GM19240 (cell line): ENCODE data around the gene LRIT2.

ENCODE experiments used
- DNase-seq: peaks from one replicate; pipeline ENCODE4 v3.0.0; 2011; ENCODE audit warnings: low spot score; ENCODE audit not compliant: insufficient read length

Gene LRIT2, protein sequence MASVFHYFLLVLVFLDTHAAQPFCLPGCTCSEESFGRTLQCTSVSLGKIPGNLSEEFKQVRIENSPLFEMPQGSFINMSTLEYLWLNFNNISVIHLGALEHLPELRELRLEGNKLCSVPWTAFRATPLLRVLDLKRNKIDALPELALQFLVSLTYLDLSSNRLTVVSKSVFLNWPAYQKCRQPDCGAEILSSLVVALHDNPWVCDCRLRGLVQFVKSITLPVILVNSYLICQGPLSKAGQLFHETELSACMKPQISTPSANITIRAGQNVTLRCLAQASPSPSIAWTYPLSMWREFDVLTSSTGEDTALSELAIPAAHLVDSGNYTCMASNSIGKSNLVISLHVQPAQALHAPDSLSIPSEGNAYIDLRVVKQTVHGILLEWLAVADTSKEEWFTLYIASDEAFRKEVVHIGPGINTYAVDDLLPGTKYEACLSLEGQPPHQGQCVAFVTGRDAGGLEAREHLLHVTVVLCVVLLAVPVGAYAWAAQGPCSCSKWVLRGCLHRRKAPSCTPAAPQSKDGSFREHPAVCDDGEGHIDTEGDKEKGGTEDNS

DNA sequence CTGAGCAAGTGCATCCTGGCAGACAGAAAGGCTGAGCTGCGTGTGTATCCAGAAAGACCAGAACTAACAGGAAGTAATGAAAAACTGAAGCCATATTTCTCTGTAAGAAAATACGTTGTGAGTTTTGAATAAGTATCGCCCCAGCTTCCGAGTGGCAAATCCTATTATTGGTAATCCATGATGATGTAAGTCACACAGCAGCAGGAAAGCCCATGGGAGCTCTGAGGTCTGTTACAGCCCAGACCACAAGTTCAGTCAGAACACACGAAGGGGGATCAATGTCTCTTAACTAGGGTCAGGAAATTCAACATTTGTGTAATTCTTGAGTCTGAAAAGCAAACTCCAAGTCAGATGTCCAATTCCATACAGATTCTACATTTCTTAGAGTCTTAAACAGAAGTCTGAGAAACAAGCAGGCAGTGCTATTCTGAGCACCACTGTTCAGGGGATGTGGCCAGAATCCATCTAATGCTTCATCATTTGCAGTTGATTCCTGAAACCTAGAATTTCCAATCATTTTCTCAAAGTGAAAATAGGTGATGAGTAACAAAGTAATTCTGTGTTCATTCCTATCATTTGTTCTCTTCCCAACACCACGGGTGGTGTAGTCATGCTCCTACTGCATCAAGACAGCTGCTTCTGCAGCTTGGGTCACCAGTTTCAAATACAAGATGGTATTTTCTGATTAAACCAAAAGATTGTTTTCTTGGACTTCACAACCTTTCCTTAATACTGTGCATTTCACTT is at the start of gene LRIT2:
Gene LRIT2, minus strand, starts transcription at position 118 of the 747 bp plus-strand sequence. Its CDS starts 24 bp downstream, at position 94.
- no peak for DNase-seq

DNA sequence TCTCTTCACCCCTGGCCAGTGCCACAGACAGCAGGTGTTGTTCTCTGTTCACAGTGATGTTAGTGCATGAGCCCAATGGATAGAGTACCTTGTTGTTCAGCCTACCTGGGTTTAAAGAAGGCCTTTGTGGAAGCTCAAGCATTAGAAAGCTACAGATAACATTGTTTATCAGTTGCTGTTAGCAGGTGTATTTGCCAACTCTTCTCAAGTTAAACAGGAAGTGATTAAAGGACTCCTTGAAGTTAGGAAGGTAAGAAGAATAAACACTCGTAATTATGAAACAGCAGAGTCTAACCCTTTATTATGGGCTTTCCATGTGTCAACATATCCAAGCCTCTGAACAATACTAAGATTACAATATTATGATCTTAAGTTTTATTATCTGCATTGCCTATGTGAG is 45.4 kb upstream of the LRIT2 start:
- no peak for DNase-seq

DNA sequence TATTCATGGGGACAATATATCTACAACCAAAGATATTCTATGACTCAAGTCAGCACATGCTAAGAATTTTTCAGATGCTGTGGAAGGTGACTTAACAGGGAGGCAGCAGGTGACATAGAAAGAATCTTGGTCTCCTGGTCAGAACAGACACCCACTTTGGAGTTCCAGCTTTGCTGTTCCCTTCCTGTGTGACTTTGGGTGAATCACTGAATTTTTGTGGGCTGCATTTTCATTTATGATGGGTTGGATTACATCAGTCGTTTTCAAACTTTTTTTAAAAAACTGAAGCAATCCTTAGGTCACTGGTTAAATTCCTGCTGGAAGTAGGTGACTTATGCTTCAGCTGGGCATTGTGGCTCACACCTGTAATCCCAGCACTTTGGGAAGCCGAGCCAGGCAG is 44.4 kb upstream of the LRIT2 start:
- no peak for DNase-seq

DNA sequence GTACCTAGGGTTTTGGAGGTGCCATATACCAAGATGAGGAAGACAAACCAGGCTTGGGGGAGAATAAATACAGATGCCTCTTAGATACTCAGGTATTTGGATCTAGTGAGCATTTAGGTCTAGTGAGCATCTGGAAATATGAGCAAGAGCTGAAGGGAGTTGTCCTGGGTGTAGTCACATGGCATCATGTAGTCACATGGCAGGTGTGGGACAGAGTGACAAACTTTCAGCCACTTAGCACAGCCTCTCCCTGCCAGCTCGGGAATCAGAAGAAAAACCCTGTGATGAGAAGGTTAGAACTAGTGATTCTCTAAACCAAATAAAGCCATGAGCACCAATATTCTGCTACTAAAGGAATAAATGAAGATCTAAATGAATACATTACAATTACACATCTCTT is 43.8 kb upstream of the LRIT2 start:
- DNase-seq: no peak

DNA sequence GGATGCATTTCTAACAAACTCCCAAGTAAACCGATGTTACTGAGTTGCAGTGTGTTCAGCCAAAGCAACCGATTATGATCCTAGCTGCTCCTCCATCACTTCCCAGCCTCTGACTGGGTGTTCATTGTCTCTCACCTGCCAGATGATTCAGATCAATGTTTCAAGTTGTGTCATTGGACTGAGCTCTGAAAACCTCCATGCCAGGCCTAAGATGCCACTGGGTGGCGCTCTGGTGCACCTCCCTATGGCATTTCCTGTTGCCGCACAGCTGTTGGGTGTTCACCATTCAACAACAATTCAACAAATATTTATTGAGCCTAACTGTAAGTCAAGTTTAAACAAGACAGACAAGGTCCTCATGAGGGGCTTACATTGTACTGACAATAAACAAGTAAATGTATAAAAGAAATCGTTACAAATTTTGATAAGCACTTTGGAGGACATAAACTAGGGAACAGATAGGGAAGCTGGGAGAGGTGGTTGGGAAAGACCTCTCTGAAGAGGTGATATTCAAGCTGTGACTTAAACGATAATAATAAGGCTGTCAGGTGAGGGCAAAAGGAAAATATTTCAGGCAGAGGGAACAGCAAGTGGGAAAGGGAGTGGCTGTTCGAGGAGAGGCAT is 42.3 kb upstream of the LRIT2 start:
- peak; percentile 21 for DNase-seq

DNA sequence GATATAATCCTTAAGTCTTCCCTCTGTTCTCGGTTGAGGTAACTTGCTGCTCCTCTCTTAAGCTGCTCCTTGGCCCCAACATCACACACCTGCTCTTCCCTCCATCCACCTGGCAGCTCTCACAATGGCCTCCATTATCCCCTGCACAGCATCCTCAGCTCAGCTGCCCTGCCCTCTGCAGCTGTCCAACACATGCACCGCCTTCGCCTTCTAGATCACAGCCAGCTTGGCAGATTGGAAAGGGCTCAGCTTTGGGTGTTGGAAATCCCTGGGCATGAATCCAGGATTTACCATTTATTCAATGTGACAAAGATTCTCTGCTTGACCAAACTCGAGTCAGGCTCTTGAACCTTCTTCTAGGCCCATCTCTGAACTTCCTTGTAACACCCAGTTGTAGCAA is 40.1 kb upstream of the LRIT2 start:
- DNase-seq: no peak

DNA sequence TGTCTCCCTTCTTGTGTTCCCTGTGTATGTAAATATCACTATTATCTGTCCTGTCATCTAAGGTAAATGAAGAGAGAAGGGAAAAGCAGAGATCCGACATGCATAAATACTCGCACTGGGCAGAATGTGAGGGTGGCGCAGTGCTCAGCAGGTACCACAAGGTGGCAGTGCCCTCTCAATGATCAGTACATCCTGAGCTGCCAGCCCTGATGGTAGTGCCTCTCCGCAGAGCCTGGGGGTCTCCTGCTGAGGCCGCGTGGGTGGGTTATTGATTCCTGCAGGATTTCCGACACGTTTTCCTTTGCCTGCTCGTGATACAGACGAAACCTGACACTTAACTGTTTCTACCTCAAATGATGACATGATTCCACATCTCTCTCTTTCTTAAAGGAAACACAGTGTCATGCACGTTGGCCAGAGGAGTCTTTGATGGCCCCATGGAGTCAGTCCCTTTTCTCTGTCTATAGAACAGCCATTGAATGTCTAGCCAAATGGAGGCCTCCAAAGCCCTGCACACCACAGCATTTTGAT is 39.3 kb upstream of the LRIT2 start:
- DNase-seq: peak; percentile 59

DNA sequence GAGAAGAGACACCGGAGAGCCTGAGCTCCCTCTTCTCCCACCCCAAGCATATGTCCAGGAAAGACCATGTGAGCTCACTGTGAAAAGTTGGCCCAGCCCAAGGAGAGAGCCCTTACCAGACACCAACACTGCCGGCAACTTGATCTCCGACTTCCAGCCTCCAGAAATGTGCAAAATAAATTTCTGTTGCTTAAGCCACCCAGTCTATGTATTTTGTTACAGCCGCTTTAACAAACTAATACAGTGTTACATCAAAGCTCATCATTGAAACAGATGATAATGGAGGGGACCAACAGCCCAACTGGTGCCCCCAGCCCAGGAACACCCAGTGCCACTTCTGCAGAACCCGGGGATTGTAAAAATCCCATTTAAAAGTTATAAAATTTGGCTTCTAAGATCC is 38.4 kb upstream of the LRIT2 start:
- no peak for DNase-seq

DNA sequence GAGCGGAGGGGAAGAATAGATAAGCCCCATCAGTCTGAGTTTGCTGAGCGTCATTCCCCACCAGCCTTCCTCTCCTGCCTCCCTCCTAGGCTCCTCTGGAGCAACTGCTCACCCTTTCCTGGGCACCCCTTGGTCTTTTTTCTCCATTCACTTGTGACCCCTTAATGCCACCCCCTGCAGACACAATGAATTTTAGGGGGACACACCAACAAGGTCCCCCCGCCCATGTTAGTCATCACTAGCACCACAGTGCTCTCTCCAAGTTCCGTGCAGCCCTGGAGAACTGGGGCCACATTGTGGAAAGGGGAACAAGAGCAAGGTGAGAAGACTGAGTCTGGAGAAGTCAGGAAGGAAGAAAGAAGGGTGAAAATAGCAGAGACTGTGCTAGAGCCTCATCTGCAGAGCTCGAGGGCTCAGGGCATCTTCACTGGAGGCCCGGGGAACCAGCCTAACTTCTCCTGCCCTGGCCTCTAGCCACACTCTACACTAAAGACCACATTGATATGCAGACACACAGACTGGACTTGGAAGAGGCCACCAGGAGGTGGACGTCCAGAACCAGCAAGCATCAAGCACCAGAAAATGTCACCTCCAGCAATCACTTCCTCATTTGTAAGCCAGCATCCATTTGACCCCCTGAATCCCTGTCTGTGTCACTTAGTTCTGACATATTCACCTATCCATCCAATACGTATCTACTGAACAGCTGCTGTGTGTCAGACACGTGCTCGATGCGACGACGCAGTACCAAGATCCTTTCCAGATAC is 37.0 kb upstream of the LRIT2 start:
- DNase-seq: no peak

DNA sequence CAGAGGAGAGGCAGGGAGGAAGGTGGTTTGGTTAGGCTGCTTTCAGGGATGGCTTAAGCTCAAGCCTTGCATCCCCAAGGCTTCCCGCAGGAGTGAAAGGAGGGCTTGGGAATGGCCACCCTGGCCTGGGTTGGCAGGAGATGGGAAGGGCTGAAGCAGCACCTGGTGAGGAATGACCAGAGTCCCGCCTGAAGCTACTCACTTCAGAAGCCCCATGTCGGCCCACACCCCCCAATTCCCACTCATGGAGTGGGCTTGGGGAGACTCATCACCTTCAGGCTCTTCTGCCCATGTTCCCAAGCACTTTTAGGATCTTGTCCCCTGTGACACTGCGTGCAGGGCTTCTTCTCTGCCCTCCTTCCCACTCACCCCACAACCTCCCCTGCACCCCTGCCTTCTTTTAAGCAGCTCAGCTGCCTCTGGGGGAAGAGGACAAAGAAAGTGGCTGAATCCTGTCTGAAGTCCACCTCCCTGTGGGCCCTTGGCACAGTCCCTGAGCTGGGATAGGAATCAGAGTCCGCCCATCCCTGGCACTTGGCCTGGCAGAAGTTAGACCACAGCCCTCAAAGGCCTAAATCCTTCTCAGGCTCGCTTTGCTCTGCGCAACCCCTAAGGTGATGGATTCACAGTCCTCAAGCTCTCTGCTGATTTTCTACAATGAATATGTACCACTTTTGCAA is 36.0 kb upstream of the LRIT2 start:
- DNase-seq: no peak

DNA sequence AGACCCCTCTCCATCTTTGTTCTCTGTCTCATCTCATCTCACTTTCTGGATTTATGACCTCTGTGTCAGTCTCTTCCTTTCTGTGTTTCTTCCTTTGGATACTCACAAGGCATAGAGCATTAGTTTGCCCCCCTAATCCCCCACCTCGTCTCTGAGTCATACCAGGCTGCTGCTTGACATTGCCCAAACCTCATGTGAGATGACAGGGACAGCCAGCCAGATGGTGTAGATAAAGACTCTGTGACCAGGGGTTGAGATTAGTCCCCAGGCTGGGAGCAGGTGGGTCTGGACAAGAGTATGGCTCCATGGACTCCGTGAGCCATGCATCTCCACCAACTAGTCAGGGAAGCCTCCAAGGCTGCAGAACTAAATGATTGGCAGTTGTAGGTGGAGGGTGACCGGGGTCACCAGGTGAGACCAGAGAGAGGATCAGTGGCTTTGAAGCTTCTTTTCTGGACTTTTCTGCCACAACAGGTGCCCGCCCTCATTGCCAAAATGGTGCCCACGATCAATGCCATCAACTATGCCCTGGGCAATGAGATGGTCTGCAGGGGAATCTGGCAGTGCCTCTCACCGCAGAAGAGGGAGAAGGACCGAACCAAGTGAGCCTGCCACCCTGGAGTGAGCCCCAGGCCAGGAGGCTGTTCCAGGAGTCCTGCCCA is 32.8 kb upstream of the LRIT2 start:
- no peak for DNase-seq

DNA sequence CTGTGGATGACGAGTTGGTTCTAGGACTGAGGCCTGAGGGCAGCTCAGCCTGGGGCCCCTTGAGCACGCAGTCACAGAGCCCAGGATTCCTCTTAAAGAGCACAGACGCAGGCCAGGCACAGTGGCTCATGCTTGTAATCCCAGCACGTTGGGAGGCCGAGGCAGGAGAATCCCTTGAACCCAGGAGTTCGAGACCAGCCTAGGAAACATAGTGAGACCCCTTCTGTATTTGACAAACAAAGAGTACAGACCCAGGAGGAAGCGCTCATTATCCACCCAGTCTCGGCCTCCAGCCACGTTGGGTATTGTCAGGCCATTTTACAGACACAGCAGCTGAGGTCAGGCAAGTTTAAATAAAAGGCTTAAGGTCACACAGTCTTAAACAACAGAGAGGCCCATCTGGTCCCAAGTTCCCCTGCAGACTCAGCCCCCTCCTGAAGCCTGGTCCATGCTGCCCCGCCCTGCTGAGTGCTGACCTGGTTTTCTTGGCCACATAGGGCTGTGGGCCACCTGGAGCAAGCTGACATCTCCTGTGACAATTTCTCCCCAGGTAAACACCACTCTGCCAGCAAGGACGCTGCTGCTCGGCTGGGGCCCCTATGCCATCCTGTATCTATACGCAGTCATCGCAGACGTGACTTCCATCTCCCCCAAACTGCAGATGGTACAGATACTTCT is 32.1 kb upstream of the LRIT2 start:
- no peak for DNase-seq

DNA sequence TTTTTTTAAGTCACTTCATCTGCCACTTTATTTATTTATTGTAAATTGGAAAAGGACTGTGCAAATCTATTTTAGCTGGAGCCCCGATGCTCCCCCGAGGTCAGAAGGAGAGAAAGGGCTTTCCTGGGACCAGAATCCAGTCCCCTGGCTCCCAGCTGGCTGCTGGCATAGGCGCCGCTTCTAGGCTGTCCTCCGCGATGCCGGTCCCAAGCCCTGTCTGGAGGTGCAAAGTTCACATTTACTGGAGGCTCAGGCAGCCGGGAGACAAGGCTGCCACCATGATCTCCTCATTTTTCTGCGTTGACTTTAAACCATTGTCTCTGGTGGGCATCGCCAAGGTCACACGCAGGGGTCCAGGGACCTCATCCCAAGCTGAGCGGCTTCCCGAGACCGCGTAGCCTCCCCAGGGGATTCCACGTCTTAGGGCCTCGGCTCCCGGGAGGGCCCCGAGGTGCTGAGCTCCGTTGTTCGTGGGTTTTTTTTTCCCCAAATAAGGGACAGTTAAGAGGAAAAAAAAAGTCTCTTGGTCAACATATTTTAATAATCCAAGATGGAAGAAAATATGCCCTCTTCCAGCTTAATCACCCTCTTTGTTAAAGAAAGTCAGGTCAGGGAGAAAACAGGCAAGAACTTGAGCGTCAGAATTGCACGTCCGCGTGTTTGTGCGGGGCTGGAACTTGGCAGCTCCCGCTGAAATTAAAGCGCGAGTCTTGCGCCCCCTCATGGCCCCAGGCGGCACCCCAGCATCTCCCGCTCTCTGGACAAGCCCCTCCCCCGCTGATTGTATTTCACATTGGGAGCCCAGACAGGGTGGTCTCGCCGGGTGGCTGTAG is 31.4 kb upstream of the LRIT2 start:
- DNase-seq: no peak

DNA sequence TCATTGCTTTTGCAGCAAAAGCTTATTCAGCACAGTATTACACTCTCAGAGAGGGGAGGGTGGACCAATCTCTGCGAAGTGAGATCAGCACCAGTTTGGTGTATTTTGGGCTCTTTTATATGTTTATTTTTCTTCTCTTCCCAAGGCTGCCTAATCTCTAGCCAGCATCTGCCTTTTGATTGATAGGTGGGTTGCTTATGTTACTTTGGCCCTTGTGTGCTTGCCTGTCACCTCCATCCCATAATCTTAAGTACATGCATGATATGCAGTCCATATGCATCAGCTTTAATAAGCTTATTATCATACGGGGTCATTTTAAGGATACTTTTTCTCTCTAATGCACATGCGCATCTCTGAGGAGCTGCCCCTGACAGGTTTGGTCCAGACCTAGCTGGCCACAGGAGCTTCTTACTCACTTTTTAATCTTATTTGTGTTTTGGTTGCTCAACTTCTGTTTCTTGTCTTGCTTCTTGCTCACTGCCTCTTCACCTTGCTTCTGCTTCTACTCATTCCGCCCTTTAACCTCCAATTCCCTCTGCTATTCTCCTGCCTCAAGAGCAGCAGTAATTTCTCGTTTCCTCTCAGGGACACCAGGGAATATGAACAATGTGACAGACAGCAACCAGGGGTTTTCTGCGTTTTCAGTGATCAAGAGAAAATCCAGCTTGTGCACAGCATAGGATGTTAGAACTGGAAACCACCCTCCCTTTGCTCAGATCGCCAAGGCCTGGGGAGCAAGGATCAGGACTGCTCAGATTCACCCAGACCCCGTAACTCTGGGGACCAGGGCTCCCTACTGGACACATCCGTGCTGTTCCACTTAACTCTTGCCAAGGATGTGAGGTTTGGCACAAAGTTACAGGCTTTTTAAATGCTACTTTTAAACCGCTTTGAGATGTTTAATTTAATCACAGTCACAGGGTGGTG is 29.5 kb upstream of the LRIT2 start:
- DNase-seq: no peak

DNA sequence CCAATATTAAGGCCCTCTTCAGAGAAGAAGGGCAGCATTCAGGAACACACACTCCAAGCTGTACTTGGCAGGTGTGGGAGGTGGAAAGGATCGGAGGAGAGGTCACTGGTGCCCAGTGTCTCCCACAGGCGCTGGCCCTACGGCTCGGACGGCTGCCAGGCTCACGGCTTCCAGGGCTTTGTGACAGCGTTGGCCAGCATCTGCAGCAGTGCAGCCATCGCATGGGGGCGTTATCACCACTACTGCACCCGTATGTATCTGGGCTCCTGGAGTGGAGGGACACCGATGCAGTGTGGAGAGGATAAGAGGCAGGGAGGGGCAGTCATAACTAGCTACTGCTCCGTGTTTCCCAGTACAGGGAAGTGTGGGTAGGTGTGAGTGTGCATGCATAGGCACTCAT is 23.4 kb upstream of the LRIT2 start:
- no peak for DNase-seq

DNA sequence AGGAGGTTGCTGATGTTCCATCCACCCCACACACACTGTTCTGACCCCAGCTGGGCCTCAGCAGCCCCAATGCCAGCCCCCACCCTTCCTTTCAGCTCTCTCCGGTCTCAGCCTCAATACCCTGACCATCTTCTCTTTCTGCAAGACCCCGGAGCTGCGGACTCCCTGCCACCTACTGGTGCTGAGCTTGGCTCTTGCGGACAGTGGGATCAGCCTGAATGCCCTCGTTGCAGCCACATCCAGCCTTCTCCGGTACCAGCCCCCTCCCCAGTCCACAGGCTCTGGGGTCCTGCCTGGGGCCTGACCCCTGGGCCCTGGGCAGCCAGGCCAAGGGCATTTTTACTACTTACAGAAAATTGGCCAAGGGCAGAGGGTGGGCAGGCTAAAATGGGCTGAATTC is 22.2 kb upstream of the LRIT2 start:
- no peak for DNase-seq

DNA sequence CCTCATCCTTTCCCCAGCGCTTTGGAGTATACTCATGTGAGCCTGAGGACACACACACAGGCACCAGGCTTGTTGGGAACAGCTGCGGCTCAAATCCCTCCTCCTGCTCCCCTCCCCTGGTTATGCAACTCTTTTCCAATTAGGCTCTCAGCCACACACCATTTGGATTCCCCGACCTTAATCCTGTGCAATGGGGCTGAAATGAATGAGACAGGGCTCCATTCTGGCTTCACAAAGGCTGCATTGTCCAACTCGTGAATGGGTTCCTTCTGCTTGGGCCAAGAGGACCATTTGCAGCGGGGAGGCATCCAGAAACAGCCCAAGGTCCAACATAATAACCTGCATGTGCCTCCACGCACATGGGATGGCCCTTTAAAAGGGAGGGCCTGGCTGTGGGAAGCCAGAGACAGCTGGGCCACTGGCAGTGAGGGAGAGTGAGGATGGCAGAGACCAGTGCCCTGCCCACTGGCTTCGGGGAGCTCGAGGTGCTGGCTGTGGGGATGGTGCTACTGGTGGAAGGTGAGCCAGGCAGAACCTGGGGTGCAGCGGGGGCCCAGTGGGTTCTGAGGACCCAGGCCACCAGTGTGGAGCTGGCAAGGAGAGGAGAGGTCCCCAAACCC is 19.4 kb upstream of the LRIT2 start, which contains the start of gene RGR:
Gene RGR, plus strand, starts transcription at position 403 of the 620 bp plus-strand sequence. Its CDS starts 38 bp downstream, at position 441.
- no peak for DNase-seq
